ENCODE data around the gene SNX17. TPM values are rescaled to one million over a fixed set of nuclear protein-coding genes. Genes with fewer than 3 reads are reported as not detected.

Gene SNX17
- total and polyA plus RNA-seq, 2 of the 4 experiments (the other 2 are of a cell fraction): 102 to 130 TPM

DNA sequence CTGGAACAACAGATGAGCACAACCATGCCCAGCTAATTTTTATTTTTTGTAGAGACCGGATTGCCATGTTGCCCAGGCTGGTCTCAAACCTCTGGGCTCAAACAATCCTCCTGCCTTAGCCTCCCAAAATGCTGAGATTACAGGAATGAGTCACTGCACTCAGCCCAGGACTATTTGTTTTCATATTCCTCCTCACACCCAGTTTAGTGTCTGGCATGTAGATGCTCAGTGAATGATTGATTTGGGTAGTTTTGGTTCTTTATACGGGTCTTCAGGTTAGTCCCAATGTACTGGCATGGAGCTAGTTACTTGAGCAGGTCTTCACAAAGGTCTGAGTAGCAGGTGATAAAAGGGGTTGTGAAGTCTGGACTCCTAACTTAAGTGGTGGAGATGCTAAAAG lies 6.5 kb upstream of the SNX17 start:
- Histone ChIP-seq H4K91ac (ENCODE audit: insufficient read depth, low read depth, low read length) (no peak overlapping the region), H3K18ac (ENCODE audit: low read depth, low read length) (no peak overlapping the region), H3K4me1 (ENCODE audit: control insufficient read depth, insufficient read depth, low read length) (no peaks in the 10 kb centered on the region), H2BK120ac (ENCODE audit: low read depth, low read length) (no peak overlapping the region), H2AK5ac (ENCODE audit: low read depth, low read length) (no peak overlapping the region), H4K5ac (ENCODE audit: low read depth, low read length) (no peak overlapping the region), H3K79me1 (ENCODE audit: low read depth in 1 of 2, low read length in 2 of 2) (peaks cover 7 to 24% of the 10 kb centered on the region in 2 experiments), H3K4me2 (ENCODE audit: low read depth, low read length) (no peak overlapping the region), H4K20me1 (ENCODE audit: insufficient read depth, low read length) (no peaks in the 10 kb centered on the region), H3K27ac (ENCODE audit: insufficient read depth, low read length) (no peak overlapping the region), H3K23ac (ENCODE audit: low read depth, low read length) (no peak overlapping the region), H2AFZ (replicated peaks; ENCODE audit: low read length, poor library complexity) (no peak overlapping the region), H3K14ac (replicated peaks; ENCODE audit: low read depth, low read length) (no peak overlapping the region), H4K8ac (ENCODE audit: low read depth in 2 of 2, low read length in 2 of 2) (no peak overlapping the region), H3K9me3 (ENCODE audit: control insufficient read depth, insufficient read depth, low read length) (no peaks in the 10 kb centered on the region), H3K4me3 (ENCODE audit: insufficient read depth, low read depth, low read length) (no peak overlapping the region), H3K9ac (ENCODE audit: low read depth, low read length) (no peak overlapping the region), H3K27me3 (ENCODE audit: control insufficient read depth, insufficient read depth, low read length) (no peaks in the 10 kb centered on the region), H3K36me3 (ENCODE audit: control insufficient read depth, insufficient read depth, low read length) (peaks cover 39% of the 10 kb centered on the region), H2BK5ac (ENCODE audit: low read depth, low read length, poor library complexity, severe bottlenecking) (no peak overlapping the region), H2BK20ac (ENCODE audit: low read depth, low read length) (no peak overlapping the region), H2AK9ac (replicated peaks; ENCODE audit: low read depth, low read length, poor library complexity) (no peak overlapping the region), H2BK15ac (ENCODE audit: low read depth, low read length) (no peak overlapping the region), H3K9me1 (ENCODE audit: insufficient read depth, low read length) (no peaks in the 10 kb centered on the region), H3K56ac (ENCODE audit: extremely low read depth, insufficient read depth, low read length) (no peak overlapping the region), H3K4ac (ENCODE audit: low read depth, low read length) (no peak overlapping the region)
- DNase-seq (no peak), ATAC-seq (ENCODE audit: low read depth) (no peak)
- intact Hi-C loops (cut with micrococcal nuclease): no loop called here
- WGBS, 2 experiments (ENCODE audit: extremely low coverage in 2 of 2, insufficient read length in 1 of 2): no CpG with 5 or more reads among the region's 2 CpGs
- dilution Hi-C loops (cut with HindIII; ENCODE audit: low sequenced_read_pairs, unreplicated experiment): no loop called here
- in situ Hi-C loops (cut with MboI; ENCODE audit: low sequenced_read_pairs): no loop called here
- TF ChIP-seq RAD21 (IDR thresholded peaks at IDR 0.05; ENCODE audit: low read length) (no peak), RCOR1 (IDR thresholded peaks at IDR 0.05; ENCODE audit: insufficient replicate concordance, low read length) (no peak), CHD1 (IDR thresholded peaks at IDR 0.05; ENCODE audit: low read depth, low read length) (no peak), RFX5 (IDR thresholded peaks at IDR 0.05; ENCODE audit: low read depth, low read length) (no peak), POLR2A (IDR thresholded peaks at IDR 0.05; ENCODE audit: low read depth, low read length) (no peak), BHLHE40 (IDR thresholded peaks at IDR 0.05; ENCODE audit: low read depth, low read length) (no peak), SMC3 (IDR thresholded peaks at IDR 0.05; ENCODE audit: low read depth, low read length) (no peak), MXI1 (IDR thresholded peaks at IDR 0.05; ENCODE audit: borderline replicate concordance, low read depth, low read length) (no peak), MAFK (IDR thresholded peaks at IDR 0.05; ENCODE audit: low read depth, low read length) (no peak), NFE2L2 (IDR thresholded peaks at IDR 0.05; ENCODE audit: low read depth, low read length) (no peak), FOS (IDR thresholded peaks at IDR 0.05; ENCODE audit: low read depth, low read length) (no peak), CEBPB (IDR thresholded peaks at IDR 0.05; ENCODE audit: low read depth, low read length) (no peak), MAZ (IDR thresholded peaks at IDR 0.05; ENCODE audit: borderline replicate concordance, low read depth, low read length) (no peak)
- TF ChIP-seq, protein P1, sequence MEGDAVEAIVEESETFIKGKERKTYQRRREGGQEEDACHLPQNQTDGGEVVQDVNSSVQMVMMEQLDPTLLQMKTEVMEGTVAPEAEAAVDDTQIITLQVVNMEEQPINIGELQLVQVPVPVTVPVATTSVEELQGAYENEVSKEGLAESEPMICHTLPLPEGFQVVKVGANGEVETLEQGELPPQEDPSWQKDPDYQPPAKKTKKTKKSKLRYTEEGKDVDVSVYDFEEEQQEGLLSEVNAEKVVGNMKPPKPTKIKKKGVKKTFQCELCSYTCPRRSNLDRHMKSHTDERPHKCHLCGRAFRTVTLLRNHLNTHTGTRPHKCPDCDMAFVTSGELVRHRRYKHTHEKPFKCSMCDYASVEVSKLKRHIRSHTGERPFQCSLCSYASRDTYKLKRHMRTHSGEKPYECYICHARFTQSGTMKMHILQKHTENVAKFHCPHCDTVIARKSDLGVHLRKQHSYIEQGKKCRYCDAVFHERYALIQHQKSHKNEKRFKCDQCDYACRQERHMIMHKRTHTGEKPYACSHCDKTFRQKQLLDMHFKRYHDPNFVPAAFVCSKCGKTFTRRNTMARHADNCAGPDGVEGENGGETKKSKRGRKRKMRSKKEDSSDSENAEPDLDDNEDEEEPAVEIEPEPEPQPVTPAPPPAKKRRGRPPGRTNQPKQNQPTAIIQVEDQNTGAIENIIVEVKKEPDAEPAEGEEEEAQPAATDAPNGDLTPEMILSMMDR (conservative IDR thresholded peaks at IDR 0.05; ENCODE audit: low read depth, low read length): no peak
- TF ChIP-seq, protein P2, sequence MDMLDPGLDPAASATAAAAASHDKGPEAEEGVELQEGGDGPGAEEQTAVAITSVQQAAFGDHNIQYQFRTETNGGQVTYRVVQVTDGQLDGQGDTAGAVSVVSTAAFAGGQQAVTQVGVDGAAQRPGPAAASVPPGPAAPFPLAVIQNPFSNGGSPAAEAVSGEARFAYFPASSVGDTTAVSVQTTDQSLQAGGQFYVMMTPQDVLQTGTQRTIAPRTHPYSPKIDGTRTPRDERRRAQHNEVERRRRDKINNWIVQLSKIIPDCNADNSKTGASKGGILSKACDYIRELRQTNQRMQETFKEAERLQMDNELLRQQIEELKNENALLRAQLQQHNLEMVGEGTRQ (IDR thresholded peaks at IDR 0.05; ENCODE audit: low read depth, low read length): no peak
- TF ChIP-seq, protein P3, sequence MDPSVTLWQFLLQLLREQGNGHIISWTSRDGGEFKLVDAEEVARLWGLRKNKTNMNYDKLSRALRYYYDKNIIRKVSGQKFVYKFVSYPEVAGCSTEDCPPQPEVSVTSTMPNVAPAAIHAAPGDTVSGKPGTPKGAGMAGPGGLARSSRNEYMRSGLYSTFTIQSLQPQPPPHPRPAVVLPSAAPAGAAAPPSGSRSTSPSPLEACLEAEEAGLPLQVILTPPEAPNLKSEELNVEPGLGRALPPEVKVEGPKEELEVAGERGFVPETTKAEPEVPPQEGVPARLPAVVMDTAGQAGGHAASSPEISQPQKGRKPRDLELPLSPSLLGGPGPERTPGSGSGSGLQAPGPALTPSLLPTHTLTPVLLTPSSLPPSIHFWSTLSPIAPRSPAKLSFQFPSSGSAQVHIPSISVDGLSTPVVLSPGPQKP (IDR thresholded peaks at IDR 0.05; ENCODE audit: borderline replicate concordance, low read depth, low read length): no peak
- CTCF ChIA-PET: no interaction called here
- POLR2A ChIA-PET (ENCODE audit: unreplicated experiment): no interaction called here
- no TSS peak for BruUV-seq (replicated peaks)

All from IMR-90 (cell line).